HCT116 (cell line): ENCODE results near the gene MYO3B. TPM values are rescaled to one million over a fixed set of nuclear protein-coding genes. Genes with fewer than 3 reads are reported as not detected.

Experiments
- ATAC-seq: fragments of 200-7000 bp; cut with Tn5 transposase; 2 replicates; pipeline ENCODE4 v1.9.1; 2020; ENCODE audit warnings: mild to moderate bottlenecking, moderate library complexity
- BruUV-seq: library from RNA; stranded (reverse); fragments of 400-500 nt; replicated peaks from 2 replicates; lab custom pipeline; 2021; lab: Mats Ljungman, UMichigan
- CTCF ChIA-PET: fragments of 300-600 bp; sonication (Branson Sonifier 250); formaldehyde crosslinking; loops from one replicate; lab custom pipeline; 2021; ENCODE audit warnings: antibody characterized with exemption; lab: Charles Lee
- POLR2A ChIA-PET: fragments of 300-600, 350-600 bp; sonication (Branson Sonifier 250); formaldehyde crosslinking; loops from one replicate; lab custom pipeline; 2021; ENCODE audit warnings: antibody characterized with exemption; lab: Charles Lee
- RAD21 ChIA-PET, 2 experiments: fragments of 300-600 bp; sonication (Branson Sonifier 250); formaldehyde crosslinking; loops; one replicate each; lab custom pipeline; 2023; ENCODE audit warnings: low total read pairs in 2 of 2; ENCODE audit not compliant: uncharacterized antibody in 2 of 2, unreplicated experiment in 2 of 2, low non-redundant PET in 1 of 2; lab: Charles Lee
- DNase-seq: peaks from one replicate; pipeline ENCODE4 v3.0.0-alpha.2; 2010; ENCODE audit warnings: low read depth, low spot score
- H2AFZ ChIP-seq: fragments of 200-600 bp; shearing (Covaris generic), sonication (generic); 2 replicates; pipeline ENCODE4 v1.6.1; 2017; ENCODE audit warnings: low read depth, mixed run types, mixed read lengths, antibody characterized with exemption, low read length; ENCODE audit not compliant: poor library complexity, severe bottlenecking
- H3K27ac ChIP-seq: 2 replicates; pipeline ENCODE4 v1.5.1; 2012; ENCODE audit warnings: low read depth, low read length
- H3K27me3 ChIP-seq: fragments of 200-600 bp; sonication (generic); 2 replicates; pipeline ENCODE4 v1.6.1; 2016; ENCODE audit warnings: mixed run types, low read length, mixed read lengths; ENCODE audit not compliant: insufficient read depth
- H3K36me3 ChIP-seq, 2 experiments: fragments of 200-500 bp in 1 of 2; fragments of 200-600 bp in 1 of 2; sonication (Bioruptor generic) in 1 of 2; sonication (generic) in 1 of 2; 2 replicates each; pipeline versions ENCODE4 v1.5.1 to v1.6.1; 2014 to 2016; ENCODE audit warnings: low read length in 2 of 2, inconsistent platforms in 1 of 2, mixed read lengths in 1 of 2, mixed run types in 1 of 2; ENCODE audit not compliant: insufficient read depth in 2 of 2, control insufficient read depth in 1 of 2
- H3K4me1 ChIP-seq, 2 experiments: fragments of 200-600 bp in 1 of 2; sonication (generic) in 1 of 2; 2 replicates each; pipeline versions ENCODE4 v1.5.1 to v1.6.1; 2012 to 2017; ENCODE audit warnings: low read length in 2 of 2, inconsistent platforms in 1 of 2, mild to moderate bottlenecking in 1 of 2, mixed read lengths in 1 of 2, mixed run types in 1 of 2, moderate library complexity in 1 of 2; ENCODE audit not compliant: insufficient read depth in 2 of 2, control insufficient read depth in 1 of 2
- H3K4me2 ChIP-seq: fragments of 200-600 bp; sonication (generic); 2 replicates; pipeline ENCODE4 v1.6.1; 2017; ENCODE audit warnings: mixed run types, low read length, mixed read lengths
- H3K4me3 ChIP-seq, 2 experiments: fragments of 200-600 bp in 1 of 2; sonication (generic) in 1 of 2; replicated peaks in 1 of 2; 2 replicates each; pipeline ENCODE4 v1.5.1; 2011 to 2016; ENCODE audit warnings: low read length in 2 of 2, control low read depth in 1 of 2, low read depth in 1 of 2, mild to moderate bottlenecking in 1 of 2, mixed read lengths in 1 of 2, mixed run types in 1 of 2
- H3K79me2 ChIP-seq: fragments of 200-600 bp; sonication (generic); 2 replicates; pipeline ENCODE4 v1.6.1; 2017; ENCODE audit warnings: mild to moderate bottlenecking, mixed run types, low read length, moderate library complexity, mixed read lengths; ENCODE audit not compliant: insufficient read depth
- H3K9ac ChIP-seq: fragments of 200-600 bp; sonication (generic); 2 replicates; pipeline ENCODE4 v1.6.1; 2016; ENCODE audit warnings: low read length, mixed read lengths
- H3K9me2 ChIP-seq: fragments of 200-600 bp; sonication (generic), shearing (Covaris generic); 2 replicates; pipeline ENCODE4 v1.6.1; 2017; ENCODE audit warnings: mixed run types, mild to moderate bottlenecking, moderate library complexity; ENCODE audit not compliant: insufficient read depth
- H3K9me3 ChIP-seq, 2 experiments: fragments of 200-500 bp in 1 of 2; fragments of 200-600 bp in 1 of 2; sonication (Bioruptor generic) in 1 of 2; sonication (generic) in 1 of 2; 2 replicates each; pipeline ENCODE4 v1.6.1; 2014 to 2017; ENCODE audit warnings: low read length in 2 of 2, mixed read lengths in 2 of 2, inconsistent platforms in 1 of 2, low read depth in 1 of 2, mild to moderate bottlenecking in 1 of 2, mixed run types in 1 of 2, moderate library complexity in 1 of 2; ENCODE audit not compliant: control insufficient read depth in 1 of 2, insufficient read depth in 1 of 2
- H4K20me1 ChIP-seq: fragments of 200-600 bp; sonication (generic), shearing (Covaris generic); 2 replicates; pipeline ENCODE4 v1.6.1; 2017; ENCODE audit warnings: mixed run types, mild to moderate bottlenecking, moderate library complexity; ENCODE audit not compliant: insufficient read depth
- ATF3 ChIP-seq: IDR thresholded peaks from 2 replicates; pipeline ENCODE4 v1.6.1; 2012
- CBX3 ChIP-seq: IDR thresholded peaks from 2 replicates; pipeline ENCODE4 v1.6.1; 2012; ENCODE audit warnings: low read depth
- CEBPB ChIP-seq: IDR thresholded peaks from 2 replicates; pipeline ENCODE4 v1.6.1; 2012; ENCODE audit warnings: low read depth
- CTCF ChIP-seq, 3 experiments: fragments of 200-600 bp in 1 of 3; sonication (generic) in 1 of 3; IDR thresholded peaks in 2 of 3; conservative IDR thresholded peaks in 1 of 3; 2 replicates each; pipeline ENCODE4 v1.5.1; 2012 to 2017; ENCODE audit warnings: low read depth in 2 of 3, low read length in 2 of 3, antibody characterized with exemption in 1 of 3, borderline replicate concordance in 1 of 3, control low read depth in 1 of 3, mild to moderate bottlenecking in 1 of 3, mixed read lengths in 1 of 3, mixed run types in 1 of 3, moderate library complexity in 1 of 3; ENCODE audit not compliant: insufficient read depth in 1 of 3
- EGR1 ChIP-seq: IDR thresholded peaks from 2 replicates; pipeline ENCODE4 v1.6.1; 2012; ENCODE audit warnings: low read depth
- ELF1 ChIP-seq: IDR thresholded peaks from 2 replicates; pipeline ENCODE4 v1.6.1; 2012; ENCODE audit warnings: low read depth, borderline replicate concordance
- EZH2phosphoT487 ChIP-seq: fragments of 200-600 bp; IDR thresholded peaks from 2 replicates; pipeline ENCODE4 v1.6.1; 2018; ENCODE audit warnings: antibody characterized with exemption, borderline replicate concordance
- FOSL1 ChIP-seq: IDR thresholded peaks from 2 replicates; pipeline ENCODE4 v1.6.1; 2012; ENCODE audit warnings: low read depth
- JUND ChIP-seq: IDR thresholded peaks from 2 replicates; pipeline ENCODE4 v1.6.1; 2012
- MAX ChIP-seq: IDR thresholded peaks from 2 replicates; pipeline ENCODE4 v1.6.1; 2012
- POLR2AphosphoS5 ChIP-seq: IDR thresholded peaks from 2 replicates; pipeline ENCODE4 v1.6.1; 2011; ENCODE audit warnings: mild to moderate bottlenecking, low read depth, low read length, moderate library complexity
- RAD21 ChIP-seq: IDR thresholded peaks from 2 replicates; pipeline ENCODE4 v1.6.1; 2012; ENCODE audit warnings: low read depth, mild to moderate bottlenecking
- REST ChIP-seq: IDR thresholded peaks from 2 replicates; pipeline ENCODE4 v1.6.1; 2012; ENCODE audit warnings: low read depth
- SP1 ChIP-seq: IDR thresholded peaks from 2 replicates; pipeline ENCODE4 v1.6.1; 2012; ENCODE audit warnings: low read depth
- YY1 ChIP-seq: IDR thresholded peaks from 2 replicates; pipeline ENCODE4 v1.6.1; 2011; ENCODE audit warnings: low read length, low read depth, moderate library complexity, mild to moderate bottlenecking; ENCODE audit not compliant: insufficient replicate concordance; ENCODE audit errors: extremely low read depth
- ZFX ChIP-seq: fragments of 450-650 bp; IDR thresholded peaks from 2 replicates; pipeline ENCODE4 v1.6.1; 2017
- intact Hi-C: fragments of 100-400 bp; cut with micrococcal nuclease; formaldehyde crosslinking; loops from 2 replicates; pipeline ENCODE4 v1.10.0; 2022
- total RNA-seq: library from RNA; stranded (reverse); gene quantifications from one replicate; pipeline ENCODE4 v1.2.1, GENCODE V29; 2021; ENCODE audit not compliant: unreplicated experiment

MYO3B gene
- total RNA-seq, 1 experiment from 2014 or later = not detected

- H3K27me3 ChIP-seq = no peaks in the 10 kb centered on the region
- POLR2A ChIA-PET = no interaction called here
- H3K9me3 ChIP-seq = no peaks in the 10 kb centered on the region
- H3K9me2 ChIP-seq = no peaks in the 10 kb centered on the region
- DNase-seq = no peak
- H3K4me3 ChIP-seq = no peak overlapping the region
- H3K36me3 ChIP-seq = no peaks in the 10 kb centered on the region
- no peaks in the 10 kb centered on the region for H3K4me1 ChIP-seq
- no peak overlapping the region for H3K27ac ChIP-seq
- TF ChIP-seq JUND (no peak), CTCF (IDR thresholded peaks at IDR 0.05 in 2 of 3, conservative IDR thresholded peaks at IDR 0.05 in 1 of 3; ENCODE audit: borderline replicate concordance in 1 of 3, insufficient read depth in 1 of 3, low read depth in 2 of 3, low read length in 2 of 3) (no peak), RAD21 (no peak), EGR1 (no peak), ATF3 (no peak), CBX3 (no peak), YY1 (no peak), SP1 (no peak), EZH2phosphoT487 (no peak), ELF1 (no peak), POLR2AphosphoS5 (no peak), ZFX (no peak), FOSL1 (no peak), REST (no peak), MAX (no peak), CEBPB (no peak)
- TF ChIP-seq, all 23 proteins: peak for 0
- no peak for ATAC-seq
- Histone ChIP-seq H3K4me2 (no peak overlapping the region), H4K20me1 (no peaks in the 10 kb centered on the region; the same call in 1 of the 2 replicates), H3K79me2 (no peaks in the 10 kb centered on the region), H3K9ac (no peak overlapping the region), H2AFZ (no peak overlapping the region)
- CTCF ChIA-PET = no interaction called here
- RAD21 ChIA-PET = no interaction called here
- BruUV-seq = no TSS peak
- intact Hi-C loops = no loop called here
Observed at GRCh38 chr2:170579511-170579910, 401.6 kb downstream of the MYO3B start.
